RWPE2 (cell line): Measurements from ENCODE around the gene ADGRG4.
"Not testable (repeated sequence)": the region's sequence is repeated elsewhere in the genome, so short reads cannot be mapped to it uniquely, and the experiment has no call there.

ENCODE experiments used
- ATAC-seq: fragments of 200-7000 bp; cut with Tn5 transposase; 3 replicates; pipeline ENCODE4 v1.9.1; 2021; ENCODE audit warnings: low read depth
- DNase-seq: peaks from one replicate; pipeline ENCODE4 v3.0.0-alpha.2; 2020; ENCODE audit warnings: low spot score
- H3K27ac ChIP-seq: fragments of 450-650 bp; 2 replicates; pipeline ENCODE4 v1.5.1; 2017; ENCODE audit warnings: mild to moderate bottlenecking; ENCODE audit not compliant: poor library complexity, severe bottlenecking
- H3K27me3 ChIP-seq: fragments of 250-450 bp; sonication (Bioruptor Pico); 2 replicates; pipeline ENCODE4 v1.5.1; 2021; ENCODE audit warnings: mild to moderate bottlenecking, moderate library complexity; ENCODE audit not compliant: insufficient read depth, poor library complexity, severe bottlenecking
- H3K36me3 ChIP-seq: fragments of 250-450 bp; sonication (Bioruptor Pico); 2 replicates; pipeline ENCODE4 v1.5.1; 2020; ENCODE audit warnings: low read depth, mild to moderate bottlenecking, moderate library complexity
- H3K4me1 ChIP-seq: fragments of 250-450 bp; sonication (Bioruptor Pico); 2 replicates; pipeline ENCODE4 v1.5.1; 2021; ENCODE audit warnings: mild to moderate bottlenecking, moderate library complexity; ENCODE audit not compliant: insufficient read depth, poor library complexity, severe bottlenecking
- H3K4me3 ChIP-seq: fragments of 250-450 bp; sonication (Bioruptor Pico); 2 replicates; pipeline ENCODE4 v1.5.1; 2021; ENCODE audit warnings: mild to moderate bottlenecking, moderate library complexity; ENCODE audit not compliant: severe bottlenecking
- H3K9me3 ChIP-seq: fragments of 250-450 bp; sonication (Bioruptor Pico); 2 replicates; pipeline ENCODE4 v1.5.1; 2021; ENCODE audit warnings: mild to moderate bottlenecking, moderate library complexity; ENCODE audit not compliant: severe bottlenecking
- TF ChIP-seq, protein P1 (sequence below): fragments of 450-650 bp; IDR thresholded peaks from one replicate; pipeline ENCODE4 v1.5.1; 2017; ENCODE audit warnings: mild to moderate bottlenecking, moderate library complexity; ENCODE audit not compliant: poor library complexity, severe bottlenecking

Gene ADGRG4

DNA sequence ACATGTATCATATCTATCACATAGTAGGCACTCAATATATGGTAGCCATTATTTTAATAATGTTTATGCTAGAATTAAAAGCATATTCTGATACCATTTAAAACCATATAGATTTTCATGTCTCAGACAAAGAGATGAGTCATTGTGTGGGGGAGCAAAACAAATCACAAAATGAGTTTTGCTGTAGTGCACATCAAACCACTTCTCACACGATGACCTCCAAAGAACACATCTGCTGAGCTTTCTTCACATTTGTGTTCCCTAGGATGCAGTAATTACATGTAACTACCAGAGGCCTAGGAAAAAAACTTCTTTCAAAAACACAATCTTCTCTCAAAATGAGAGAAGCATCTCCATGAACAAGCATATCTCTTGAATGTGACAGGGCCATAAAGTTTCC, 130.9 kb downstream of the ADGRG4 start:
- no peaks in the 10 kb centered on the region for H3K27me3 ChIP-seq
- no peak for DNase-seq
- H3K36me3 ChIP-seq = no peaks in the 10 kb centered on the region
- H3K4me3 ChIP-seq = no peak overlapping the region
- no peak for ATAC-seq
- no peaks in the 10 kb centered on the region for H3K4me1 ChIP-seq
- TF ChIP-seq, protein P1, sequence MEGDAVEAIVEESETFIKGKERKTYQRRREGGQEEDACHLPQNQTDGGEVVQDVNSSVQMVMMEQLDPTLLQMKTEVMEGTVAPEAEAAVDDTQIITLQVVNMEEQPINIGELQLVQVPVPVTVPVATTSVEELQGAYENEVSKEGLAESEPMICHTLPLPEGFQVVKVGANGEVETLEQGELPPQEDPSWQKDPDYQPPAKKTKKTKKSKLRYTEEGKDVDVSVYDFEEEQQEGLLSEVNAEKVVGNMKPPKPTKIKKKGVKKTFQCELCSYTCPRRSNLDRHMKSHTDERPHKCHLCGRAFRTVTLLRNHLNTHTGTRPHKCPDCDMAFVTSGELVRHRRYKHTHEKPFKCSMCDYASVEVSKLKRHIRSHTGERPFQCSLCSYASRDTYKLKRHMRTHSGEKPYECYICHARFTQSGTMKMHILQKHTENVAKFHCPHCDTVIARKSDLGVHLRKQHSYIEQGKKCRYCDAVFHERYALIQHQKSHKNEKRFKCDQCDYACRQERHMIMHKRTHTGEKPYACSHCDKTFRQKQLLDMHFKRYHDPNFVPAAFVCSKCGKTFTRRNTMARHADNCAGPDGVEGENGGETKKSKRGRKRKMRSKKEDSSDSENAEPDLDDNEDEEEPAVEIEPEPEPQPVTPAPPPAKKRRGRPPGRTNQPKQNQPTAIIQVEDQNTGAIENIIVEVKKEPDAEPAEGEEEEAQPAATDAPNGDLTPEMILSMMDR = no peak
- no peak overlapping the region for H3K27ac ChIP-seq
- no peaks in the 10 kb centered on the region for H3K9me3 ChIP-seq

DNA sequence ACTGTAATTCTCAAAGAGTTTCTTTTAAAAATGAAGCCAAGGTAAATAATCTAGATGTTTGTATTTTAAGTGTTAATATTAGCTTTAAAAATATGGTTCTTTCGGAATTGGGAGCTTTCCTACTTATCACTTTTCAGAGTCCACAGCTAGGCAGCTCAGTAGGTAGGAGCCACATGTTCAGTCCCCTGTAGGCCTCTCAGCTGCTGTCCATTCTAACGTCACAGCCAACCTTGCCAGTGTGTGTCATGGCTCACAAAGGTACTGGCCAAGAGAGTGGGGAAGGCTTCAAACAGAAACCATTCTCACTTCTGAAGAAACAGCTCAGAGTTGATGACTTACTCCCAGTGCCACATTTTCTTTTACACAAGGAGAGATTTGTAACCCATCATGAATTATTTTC, 137.0 kb downstream of the ADGRG4 start:
- no peaks in the 10 kb centered on the region for H3K4me1 ChIP-seq
- no peak for ATAC-seq
- no peak overlapping the region for H3K27ac ChIP-seq
- no peak for DNase-seq
- no peaks in the 10 kb centered on the region for H3K36me3 ChIP-seq
- H3K27me3 ChIP-seq = no peaks in the 10 kb centered on the region
- TF ChIP-seq, protein P1 = no peak
- no peak overlapping the region for H3K4me3 ChIP-seq
- no peaks in the 10 kb centered on the region for H3K9me3 ChIP-seq

DNA sequence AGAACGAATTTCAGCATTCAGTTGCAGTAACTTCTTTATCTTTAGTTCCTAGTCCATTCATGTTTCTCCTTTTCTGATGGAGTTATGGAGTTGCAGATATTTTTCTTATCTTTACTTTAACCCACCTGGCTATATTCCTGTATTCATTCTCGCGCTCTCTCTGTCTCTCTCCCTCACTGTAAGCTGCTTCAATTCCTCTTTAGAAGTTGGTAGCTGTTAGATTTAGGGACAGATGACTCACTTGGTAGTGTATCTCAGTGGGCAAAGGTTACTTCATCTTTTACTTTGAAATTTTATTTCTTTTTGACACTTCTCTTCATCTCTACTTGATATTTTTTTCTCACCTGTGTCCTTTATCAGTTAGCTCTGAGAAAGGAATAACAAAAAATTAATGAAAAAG, 137.4 kb downstream of the ADGRG4 start:
- Histone ChIP-seq H3K4me3 (no peak overlapping the region), H3K27ac (no peak overlapping the region), H3K27me3 (no peaks in the 10 kb centered on the region), H3K4me1 (no peaks in the 10 kb centered on the region), H3K36me3 (no peaks in the 10 kb centered on the region), H3K9me3 (no peaks in the 10 kb centered on the region)
- TF ChIP-seq, protein P1 = no peak
- DNase-seq (no peak), ATAC-seq (no peak)

DNA sequence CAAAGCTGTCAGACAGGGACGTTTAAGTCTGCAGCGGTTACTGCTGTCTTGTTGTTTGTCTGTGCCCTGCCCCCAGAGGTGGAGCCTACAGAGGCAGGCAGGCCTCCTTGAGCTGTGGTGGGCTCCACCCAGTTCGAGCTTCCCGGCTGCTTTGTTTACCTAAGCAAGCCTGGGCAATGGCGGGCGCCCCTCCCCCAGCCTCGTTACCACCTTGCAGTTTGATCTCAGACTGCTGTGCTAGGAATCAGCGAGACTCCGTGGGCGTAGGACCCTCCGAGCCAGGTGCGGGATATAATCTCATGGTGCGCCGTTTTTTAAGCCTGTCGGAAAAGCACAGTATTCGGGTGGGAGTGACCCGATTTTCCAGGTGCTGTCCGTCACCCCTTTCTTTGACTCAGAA, 144.9 kb downstream of the ADGRG4 start:
- not testable (repeated sequence) for H3K4me3 ChIP-seq, H3K4me1 ChIP-seq, H3K36me3 ChIP-seq, H3K27ac ChIP-seq, ATAC-seq, DNase-seq, H3K9me3 ChIP-seq, H3K27me3 ChIP-seq

DNA sequence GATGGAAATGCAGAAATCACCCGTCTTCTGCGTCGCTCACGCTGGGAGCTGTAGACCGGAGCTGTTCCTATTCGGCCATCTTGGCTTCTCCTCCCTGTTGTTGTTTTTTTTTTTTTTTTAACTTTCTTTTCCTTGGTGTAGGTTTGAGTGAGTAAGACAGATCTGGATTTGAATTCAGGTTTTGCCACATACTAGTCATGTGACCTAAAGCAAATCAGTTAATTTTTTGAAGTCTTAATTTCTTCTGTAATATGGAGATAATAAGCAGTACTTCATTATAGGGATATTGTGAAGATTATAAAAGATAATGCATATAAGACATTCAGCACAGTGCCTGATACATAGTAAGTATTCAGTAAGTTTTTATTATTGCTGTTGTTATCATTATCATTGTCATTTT, 145.4 kb downstream of the ADGRG4 start:
- TF ChIP-seq, protein P1 = no peak
- Histone ChIP-seq H3K27me3 (no peaks in the 10 kb centered on the region), H3K36me3 (no peaks in the 10 kb centered on the region), H3K4me3 (no peak overlapping the region), H3K4me1 (peaks cover 7% of the 10 kb centered on the region), H3K27ac (no peak overlapping the region), H3K9me3 (no peaks in the 10 kb centered on the region)
- no peak for ATAC-seq
- no peak for DNase-seq
